Psoas muscle (tissue), 8 donors: ENCODE data around the gene REM2. TPM values are rescaled to one million over a fixed set of nuclear protein-coding genes. Genes with fewer than 3 reads are reported as not detected.

ENCODE experiments used
- ATAC-seq, 4 donors: fragments of 200-7000 bp; cut with Tn5 transposase; one replicate each; pipeline ENCODE4 v1.9.1; 2020; ENCODE audit warnings: moderate library complexity in 3 of 4, mild to moderate bottlenecking in 2 of 4
- DNase-seq, 2 donors: peaks; one replicate each; pipeline ENCODE4 v3.0.0-alpha.2; 2020
- H3K27ac ChIP-seq: fragments of 200-600 bp; one replicate; pipeline ENCODE4 v1.8.0; 2022
- H3K27me3 ChIP-seq, 3 donors: fragments of 200-600 bp in 1 of 3; one replicate each; pipeline versions ENCODE4 v1.6.1 to v1.8.0; 2013 to 2022; ENCODE audit warnings: low read length in 2 of 3, mild to moderate bottlenecking in 2 of 3, moderate library complexity in 1 of 3; ENCODE audit not compliant: insufficient read depth in 3 of 3
- H3K36me3 ChIP-seq, 2 donors: fragments of 200-600 bp in 1 of 2; one replicate each; pipeline versions ENCODE4 v1.6.1 to v1.8.0; 2013 to 2022; ENCODE audit warnings: low read depth in 1 of 2, mild to moderate bottlenecking in 1 of 2, moderate library complexity in 1 of 2; ENCODE audit not compliant: insufficient read depth in 1 of 2
- H3K4me1 ChIP-seq: fragments of 200-600 bp; one replicate; pipeline ENCODE4 v1.8.0; 2022
- H3K4me3 ChIP-seq: fragments of 200-600 bp; one replicate; pipeline ENCODE4 v1.8.0; 2022; ENCODE audit warnings: mild to moderate bottlenecking
- H3K9me3 ChIP-seq: fragments of 200-600 bp; one replicate; pipeline ENCODE4 v1.8.0; 2022
- WGBS, 3 donors: extraction: QIAGEN DNeasy Blood & Tissue Kit; methylation state at CpG; one replicate each; pipeline versions ENCODE4 v1.1.6 to v1.1.7; 2013; 5-methylcytosine and 5-hydroxymethylcytosine counted together
- intact Hi-C, 2 donors: fragments of 100-400 bp; cut with DNase I; formaldehyde crosslinking; loops; one replicate each; pipeline versions ENCODE4 v1.11.0 to v1.14.2; 2022
- polyA plus RNA-seq, 3 donors: library from polyadenylated mRNA; stranded (reverse); fragments of 200-250 nt; gene quantifications; one replicate each; pipeline ENCODE4 v1.2.3, GENCODE V29; 2013
- total RNA-seq, 4 donors: library from RNA; stranded (reverse); fragmentation: NEBNext Ultra II Directional in 2 of 4; extraction: Animal tissue kit (Norgen Biotek cat#: 25700) in 2 of 4; gene quantifications; one replicate each; pipeline versions ENCODE4 v1.2.1 to v1.2.4, GENCODE V29; 2021 to 2023
- TF ChIP-seq, protein P1 (sequence below): fragments of 200-600 bp; IDR thresholded peaks from one replicate; pipeline ENCODE4 v1.8.0; 2022; ENCODE audit warnings: antibody characterized with exemption
- donor health status: healthy with polysubstance abuse.
- donor health status: DM: no; HTN: no; CAD: no; lungs with moderate emphysema.
- donor health status: Bipolar disorder and iron deficiency.
- donor health status: healthy.
- donor health status: DM: yes; HTN: yes; CAD: no.
- donor health status: DM: no; HTN: no; CAD: no.
- donor health status: DM: no; HTN: no; CAD: no.
- donor health status: DM: yes; HTN: yes; CAD: no.

Gene REM2
- total and polyA plus RNA-seq, 7 donors: 0.05 to 0.34 (median 0.18) TPM; not detected in 2

- intact Hi-C loops: no loop called here
- DNase-seq: no peak
- TF ChIP-seq, protein P1, sequence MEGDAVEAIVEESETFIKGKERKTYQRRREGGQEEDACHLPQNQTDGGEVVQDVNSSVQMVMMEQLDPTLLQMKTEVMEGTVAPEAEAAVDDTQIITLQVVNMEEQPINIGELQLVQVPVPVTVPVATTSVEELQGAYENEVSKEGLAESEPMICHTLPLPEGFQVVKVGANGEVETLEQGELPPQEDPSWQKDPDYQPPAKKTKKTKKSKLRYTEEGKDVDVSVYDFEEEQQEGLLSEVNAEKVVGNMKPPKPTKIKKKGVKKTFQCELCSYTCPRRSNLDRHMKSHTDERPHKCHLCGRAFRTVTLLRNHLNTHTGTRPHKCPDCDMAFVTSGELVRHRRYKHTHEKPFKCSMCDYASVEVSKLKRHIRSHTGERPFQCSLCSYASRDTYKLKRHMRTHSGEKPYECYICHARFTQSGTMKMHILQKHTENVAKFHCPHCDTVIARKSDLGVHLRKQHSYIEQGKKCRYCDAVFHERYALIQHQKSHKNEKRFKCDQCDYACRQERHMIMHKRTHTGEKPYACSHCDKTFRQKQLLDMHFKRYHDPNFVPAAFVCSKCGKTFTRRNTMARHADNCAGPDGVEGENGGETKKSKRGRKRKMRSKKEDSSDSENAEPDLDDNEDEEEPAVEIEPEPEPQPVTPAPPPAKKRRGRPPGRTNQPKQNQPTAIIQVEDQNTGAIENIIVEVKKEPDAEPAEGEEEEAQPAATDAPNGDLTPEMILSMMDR: no peak
- Histone ChIP-seq H3K4me3 (peak overlapping the region; percentile 90), H3K9me3 (no peaks in the 10 kb centered on the region), H3K27me3 (no peaks in the 10 kb centered on the region), H3K36me3 (peaks cover 0 to 45% of the 10 kb centered on the region in 2 donors), H3K4me1 (peaks cover 16% of the 10 kb centered on the region), H3K27ac (peak overlapping the region; percentile 90)
- no peak for ATAC-seq
- 9 to 16% (median 12%) methylated on average over 12 of the region's 12 CpGs for WGBS, 3 donors
Measured at GRCh38 chr14:22928237-22929103, 45.4 kb downstream of the REM2 start.

GRCh38 chr14:22929104-22929960 is 46.3 kb downstream of the REM2 start, which contains the start of gene PRMT5:
Gene PRMT5, minus strand, starts transcription at chr14:22929376. Its CDS starts 15 bp downstream, at chr14:22929361.
- intact Hi-C loops: no loop called here
- H3K36me3 ChIP-seq: peaks cover 0 to 36% of the 10 kb centered on the region in 2 donors
- peaks cover 16% of the 10 kb centered on the region for H3K4me1 ChIP-seq
- peak; percentile 99 to 100 for DNase-seq
- TF ChIP-seq, protein P1: no peak
- WGBS, 3 donors: 0% methylated on average over 51 of the region's 51 CpGs
- H3K27me3 ChIP-seq: no peaks in the 10 kb centered on the region
- no peaks in the 10 kb centered on the region for H3K9me3 ChIP-seq
- ATAC-seq: peak; percentile 93 to 98 (median 96)
- peak within 1 kb of the TSS; percentile 90 for H3K27ac ChIP-seq
- peak within 1 kb of the TSS; percentile 90 for H3K4me3 ChIP-seq

GRCh38 chr14:22929961-22930364 is 46.9 kb downstream of the REM2 start:
- DNase-seq: no peak
- intact Hi-C loops: loop anchor here in 1 of 2 donors (10.0 kb wide), 1 partner anchor 55 kb away; the partner anchor contains the start of gene AJUBA
- peak overlapping the region; percentile 88 for H3K27ac ChIP-seq
- WGBS, 3 donors: 0 to 3% (median 2%) methylated on average over 2 of the region's 2 CpGs
- H3K27me3 ChIP-seq: no peaks in the 10 kb centered on the region
- ATAC-seq: peak in 3 of 4 donors; percentile 27 to 64 (median 41)
- peaks cover 0 to 30% of the 10 kb centered on the region in 2 donors for H3K36me3 ChIP-seq
- TF ChIP-seq, protein P1: no peak
- peaks cover 16% of the 10 kb centered on the region for H3K4me1 ChIP-seq
- H3K9me3 ChIP-seq: no peaks in the 10 kb centered on the region
- H3K4me3 ChIP-seq: peak overlapping the region; percentile 90

- Histone ChIP-seq H3K36me3 (peaks cover 0 to 8% of the 10 kb centered on the region in 2 donors), H3K27me3 (no peaks in the 10 kb centered on the region), H3K27ac (no peak overlapping the region), H3K4me3 (no peak overlapping the region), H3K4me1 (peaks cover 15% of the 10 kb centered on the region), H3K9me3 (no peaks in the 10 kb centered on the region)
- intact Hi-C loops: loop anchor here (2.0 to 10.0 kb wide), 2 partner anchors 23 to 53 kb away; partner anchors contain the start of gene AJUBA (in 1 of the 2)
- TF ChIP-seq, protein P1: no peak
- no peak for DNase-seq
- ATAC-seq: no peak
- WGBS, 3 donors: 80 to 95% (median 83%) methylated on average over 2 to 3 of the region's 3 CpGs
Measured at GRCh38 chr14:22932146-22932545, 49.1 kb downstream of the REM2 start.
